Activated T-helper 1 cell treated with anti-CD3 and anti-CD28 coated beads, Interleukin-2, amount 50 U/mL, for 16 hours (primary cell): ENCODE measurements around the gene PHC2.

Source experiments
- DNase-seq, 2 donors: peaks; one replicate each; pipeline ENCODE4 v3.0.0-alpha.2; 2020; ENCODE audit warnings: low read depth in 1 of 2, low spot score in 1 of 2

PHC2 gene

DNA sequence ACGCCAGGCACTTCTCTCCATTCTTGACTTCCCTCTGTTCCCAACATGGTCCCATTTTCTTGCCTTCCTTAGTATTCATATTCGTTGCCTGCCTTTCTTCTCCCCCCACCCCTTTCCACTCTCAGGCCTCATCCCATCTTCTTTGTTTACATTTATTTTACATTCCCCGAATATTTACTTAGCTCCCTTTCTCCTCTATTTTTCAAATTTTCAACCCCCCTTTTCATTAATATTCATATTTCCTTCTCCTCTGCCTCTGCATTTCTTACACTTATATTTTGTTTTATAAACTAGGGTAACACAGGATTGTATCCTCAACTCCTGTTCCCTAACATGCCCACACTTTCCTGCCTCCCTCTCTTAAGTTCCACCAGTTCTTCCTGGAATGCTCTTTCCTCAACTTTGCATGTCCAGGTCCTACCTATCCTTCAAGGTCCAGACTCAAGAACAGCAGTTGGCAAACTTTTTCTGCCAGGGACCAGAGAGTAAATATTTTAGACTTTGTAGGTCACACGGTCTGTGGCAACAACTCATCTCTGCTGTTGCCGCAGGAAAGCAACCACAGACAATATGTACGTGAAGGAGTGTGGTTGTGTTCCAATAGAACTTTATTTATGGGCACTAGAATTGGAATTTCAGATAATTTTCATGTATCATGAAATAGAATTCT, 80.1 kb downstream of the PHC2 start:
- DNase-seq, result no peak

DNA sequence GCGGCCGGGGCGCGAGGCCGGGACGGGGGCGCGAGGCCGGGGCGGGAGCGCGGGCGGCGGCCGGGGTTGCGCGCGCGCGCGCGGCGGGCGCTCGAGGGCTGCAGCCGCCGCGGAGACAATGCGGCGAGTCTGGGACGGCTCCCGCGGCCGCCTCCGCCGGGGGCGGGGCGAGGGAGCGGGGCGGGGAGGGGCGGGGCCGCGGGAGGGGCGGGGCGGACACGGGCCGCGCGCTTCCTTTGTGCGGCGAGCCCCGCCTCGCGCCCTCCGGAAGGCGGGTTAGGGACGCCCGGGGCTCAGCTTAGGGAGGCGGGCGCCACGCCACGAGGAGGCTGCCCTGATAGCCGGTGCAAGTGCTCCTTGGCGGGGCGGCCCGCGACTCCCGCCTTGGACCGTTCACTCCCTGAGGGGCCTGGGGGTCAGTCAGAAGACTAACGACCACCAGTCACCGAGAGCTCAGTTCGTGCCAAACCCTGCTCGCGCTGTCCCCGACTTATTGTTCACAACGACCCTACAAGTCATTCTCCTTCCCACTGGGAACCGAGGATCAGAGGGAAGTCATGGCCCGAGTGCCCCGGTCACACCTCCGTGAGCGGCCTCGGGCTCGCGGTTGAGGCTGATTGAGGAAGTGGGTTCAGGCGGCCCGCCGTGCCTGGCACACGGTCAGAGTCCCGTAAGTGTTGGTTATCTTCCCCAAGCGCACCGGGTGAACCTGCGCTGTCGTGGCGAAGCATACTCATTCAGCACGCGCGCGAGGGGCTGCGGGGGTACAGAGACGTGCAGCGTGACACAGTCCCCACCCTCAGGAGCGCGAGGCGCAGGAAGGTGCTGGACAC, 80.9 kb downstream of the PHC2 start:
- peak; percentile 52 to 71 for DNase-seq

DNA sequence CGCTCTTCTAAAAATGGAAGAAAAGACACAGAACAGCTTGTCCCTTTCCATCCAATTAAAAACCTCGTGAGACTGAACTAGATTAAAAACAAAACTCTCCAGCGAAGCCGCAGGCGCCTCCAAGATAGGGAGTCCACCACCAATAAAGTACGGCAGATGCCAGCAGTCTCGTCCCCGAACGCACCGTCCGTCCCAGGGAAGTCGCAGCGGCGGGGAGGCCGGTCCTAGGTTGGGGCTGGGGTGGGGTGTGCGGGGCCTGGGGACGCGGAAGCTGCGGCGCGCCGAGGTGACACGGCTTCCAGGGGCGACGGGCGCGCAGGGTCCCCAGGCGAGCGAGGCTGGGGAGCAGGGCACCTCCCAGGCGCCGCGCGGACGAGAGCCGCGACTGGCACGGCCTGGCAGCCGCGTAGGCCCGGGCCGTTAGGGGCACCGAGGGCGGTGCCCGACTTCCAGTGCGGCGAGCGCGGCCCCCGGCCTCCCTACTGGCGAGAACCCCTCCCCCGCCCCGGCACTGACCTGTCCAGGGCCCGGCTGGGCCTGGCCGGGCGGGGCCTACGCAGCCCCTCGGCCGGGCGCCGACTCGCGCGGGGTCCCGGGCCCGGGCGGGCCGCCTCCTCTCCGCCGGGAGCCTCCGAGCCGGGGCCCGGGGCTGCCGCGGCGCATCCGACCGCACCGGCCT, 81.7 kb downstream of the PHC2 start:
- DNase-seq, result peak; percentile 14 to 24

DNA sequence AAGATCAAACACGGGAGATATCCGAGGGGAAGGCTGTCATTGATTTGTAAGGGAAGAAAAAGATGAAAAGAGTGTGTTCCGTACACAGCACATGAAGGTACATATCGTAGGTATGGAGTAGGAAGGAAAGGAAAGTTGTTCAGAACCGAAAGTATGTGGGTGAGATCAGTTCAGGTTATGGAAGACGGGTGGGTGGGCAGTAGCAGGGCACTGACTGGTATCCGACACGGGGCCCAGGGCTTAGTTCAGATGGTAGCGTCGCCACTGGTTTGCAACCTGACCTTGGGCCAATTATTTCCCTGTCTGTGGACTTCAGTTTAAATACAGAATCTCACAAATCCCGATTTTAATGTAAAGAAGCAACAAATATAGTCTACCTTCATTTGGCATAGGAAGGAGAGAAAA, 82.2 kb downstream of the PHC2 start:
- DNase-seq, result no peak

DNA sequence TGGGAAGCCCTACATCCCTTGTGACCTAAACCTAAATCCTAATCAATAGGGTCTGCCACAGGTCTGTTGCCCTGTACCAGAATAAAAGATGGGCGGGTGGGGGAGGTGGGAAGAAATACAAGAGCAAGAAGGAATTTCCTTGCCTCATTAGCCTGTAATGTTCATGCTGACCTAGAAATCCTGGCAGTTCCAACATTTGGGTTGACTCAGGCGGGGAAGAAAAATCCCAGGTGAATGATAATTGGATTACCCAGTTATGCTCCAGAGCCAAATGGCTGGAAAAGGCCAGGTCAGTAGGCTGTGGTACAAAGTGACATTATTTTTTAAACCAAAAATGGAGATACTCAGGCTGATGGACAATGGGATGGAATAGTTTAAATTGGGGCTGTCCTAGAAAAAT, 82.7 kb downstream of the PHC2 start:
- DNase-seq, result no peak

DNA sequence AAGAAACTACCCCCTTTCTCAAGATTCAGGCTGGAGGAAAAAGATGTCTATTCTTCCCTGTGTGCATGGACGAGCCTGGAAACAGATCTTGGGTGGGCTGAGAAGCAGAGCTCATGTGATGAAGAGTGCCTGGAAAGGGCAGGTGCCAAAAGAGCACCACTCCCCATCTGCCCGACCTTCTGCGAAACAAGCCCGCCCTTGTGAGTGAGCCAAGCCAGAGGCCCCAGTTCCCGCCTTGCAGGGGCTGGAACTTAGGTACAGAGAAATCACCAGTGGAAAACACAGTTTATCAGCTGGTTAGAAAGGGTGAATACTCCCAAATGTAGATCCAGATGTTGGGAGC, 83.3 kb downstream of the PHC2 start:
- DNase-seq, result no peak

DNA sequence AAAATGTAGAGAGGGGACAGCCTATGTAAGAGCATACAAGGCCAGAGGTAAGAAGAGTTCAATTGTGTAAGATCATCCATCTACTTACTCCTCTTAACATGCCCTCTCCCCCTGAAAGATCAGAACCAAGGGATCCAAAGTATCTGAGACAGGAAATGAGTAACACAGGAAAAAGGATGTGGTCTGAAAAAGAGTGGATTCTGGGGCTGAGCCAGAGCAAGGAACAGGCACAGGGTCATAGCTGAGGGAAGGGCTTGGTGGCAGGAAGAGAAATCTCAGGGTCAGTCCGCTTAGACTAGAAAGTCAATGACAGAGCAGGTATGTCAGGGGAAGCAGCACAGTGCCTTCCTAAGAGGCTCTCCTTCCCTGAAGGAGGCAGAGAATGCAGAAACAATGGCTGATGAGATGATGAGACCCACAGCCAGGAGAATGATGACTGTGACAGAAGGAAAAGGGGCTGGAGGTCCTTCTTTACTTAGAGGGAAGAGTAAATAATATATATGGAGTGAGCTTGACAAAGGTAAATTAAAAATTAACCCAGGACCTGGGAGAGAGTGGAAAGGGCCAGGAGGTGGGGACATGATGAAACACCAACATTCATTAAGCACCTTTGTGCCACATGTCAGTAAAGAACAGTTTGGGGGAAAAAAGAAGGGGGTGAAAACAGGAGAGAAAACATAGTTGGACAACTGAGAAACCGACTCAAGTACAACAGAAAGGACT, 83.8 kb downstream of the PHC2 start:
- no peak for DNase-seq

DNA sequence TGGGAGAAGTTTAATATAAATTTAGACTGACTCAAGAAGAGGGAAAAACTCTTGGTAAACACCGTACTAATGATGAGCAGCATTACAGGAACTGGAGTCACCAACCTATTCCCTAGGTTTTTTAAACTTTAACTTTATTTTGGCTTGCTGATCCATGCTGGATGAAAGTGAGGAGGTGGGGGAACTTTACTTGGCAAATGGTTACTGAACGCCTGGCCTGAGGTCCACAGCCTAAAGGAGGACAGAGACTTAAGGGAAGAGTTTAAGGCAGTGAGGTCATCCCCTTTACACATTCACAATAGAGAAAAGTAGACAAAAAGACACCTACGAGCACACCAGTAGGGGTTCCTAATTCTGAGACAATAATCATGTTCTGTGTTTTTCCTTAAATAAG, 84.4 kb downstream of the PHC2 start:
- DNase-seq, result no peak

DNA sequence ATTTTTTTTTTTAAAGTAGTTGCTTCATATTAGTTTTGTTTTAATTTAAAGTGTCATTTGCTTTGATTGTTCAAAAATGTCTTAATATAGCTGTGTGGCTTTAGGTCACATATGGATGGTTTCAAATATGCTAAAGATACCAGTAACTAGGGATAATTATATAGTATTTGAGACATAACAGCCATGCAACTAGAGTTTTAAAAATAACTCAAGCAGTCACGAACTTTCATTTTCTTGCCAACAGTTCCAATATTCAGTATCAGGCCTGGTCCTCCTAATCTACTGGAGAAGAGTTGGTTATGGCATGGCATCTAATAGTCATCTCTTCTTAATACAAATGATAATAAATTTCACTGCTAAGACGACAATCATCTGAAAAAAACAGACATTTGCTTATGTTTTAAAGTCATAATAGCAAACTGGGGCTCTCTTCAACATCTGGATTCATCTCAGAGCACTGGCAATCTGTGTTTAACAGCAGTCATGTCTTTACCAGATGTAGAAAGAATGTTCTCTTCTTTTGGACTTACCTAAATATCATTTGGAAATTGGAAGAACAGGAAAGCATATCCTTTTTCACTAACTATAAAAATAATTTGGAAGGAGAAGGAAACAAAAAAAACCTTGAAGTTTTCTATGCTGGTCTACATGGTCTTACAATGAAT, 85.9 kb downstream of the PHC2 start:
- no peak for DNase-seq

DNA sequence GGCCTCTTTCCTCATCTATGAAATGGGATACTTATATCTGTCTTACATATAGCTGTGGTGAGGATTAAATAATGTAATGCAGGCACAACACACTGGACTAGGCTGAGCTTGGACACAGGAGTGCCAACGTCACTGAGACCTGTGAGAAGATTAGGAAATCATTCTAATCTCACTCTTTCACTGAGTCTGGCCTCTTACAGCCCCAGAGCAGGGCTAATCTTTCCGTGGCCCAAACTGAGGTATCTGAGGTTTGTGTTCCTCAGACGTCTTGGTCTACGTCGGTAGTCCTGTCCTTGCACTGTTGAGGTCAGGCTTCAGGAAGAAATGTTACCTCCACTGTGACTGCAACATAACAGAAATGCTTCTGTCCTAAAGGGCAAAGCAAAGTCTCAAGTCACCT, 87.4 kb downstream of the PHC2 start:
- DNase-seq, result no peak

DNA sequence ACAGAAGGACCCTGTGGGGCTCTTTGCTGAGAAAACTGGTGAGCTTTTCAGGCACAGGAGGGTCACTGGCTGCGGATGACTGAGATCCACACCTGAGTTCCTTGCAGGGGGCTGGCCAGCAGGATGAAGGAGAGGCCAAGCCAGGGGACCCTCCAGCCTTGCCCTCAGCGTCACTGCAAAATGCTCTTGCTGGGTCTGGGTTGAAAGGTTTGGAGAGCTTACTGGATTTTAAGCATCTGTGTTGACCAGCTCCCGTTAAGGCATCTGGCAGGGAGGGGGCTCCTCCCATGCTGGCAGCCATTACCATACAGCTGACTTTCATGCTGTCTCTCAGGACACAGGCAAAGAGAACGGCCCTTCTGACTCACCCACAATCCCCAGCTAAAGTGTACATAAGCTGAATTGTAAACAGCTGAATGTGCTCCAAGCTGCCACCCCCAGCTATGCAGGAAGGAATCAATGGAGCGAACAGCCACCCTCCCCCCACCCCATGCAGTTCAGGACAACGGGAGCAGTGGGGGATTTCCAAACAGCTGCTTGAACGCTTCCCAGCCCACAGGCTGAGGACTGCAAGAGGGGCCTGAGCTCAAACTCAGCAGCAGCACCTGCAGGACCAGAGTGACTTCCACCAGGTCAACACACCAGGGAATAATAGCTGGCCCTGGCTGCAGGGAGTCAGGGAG, 88.7 kb downstream of the PHC2 start:
- no peak for DNase-seq

DNA sequence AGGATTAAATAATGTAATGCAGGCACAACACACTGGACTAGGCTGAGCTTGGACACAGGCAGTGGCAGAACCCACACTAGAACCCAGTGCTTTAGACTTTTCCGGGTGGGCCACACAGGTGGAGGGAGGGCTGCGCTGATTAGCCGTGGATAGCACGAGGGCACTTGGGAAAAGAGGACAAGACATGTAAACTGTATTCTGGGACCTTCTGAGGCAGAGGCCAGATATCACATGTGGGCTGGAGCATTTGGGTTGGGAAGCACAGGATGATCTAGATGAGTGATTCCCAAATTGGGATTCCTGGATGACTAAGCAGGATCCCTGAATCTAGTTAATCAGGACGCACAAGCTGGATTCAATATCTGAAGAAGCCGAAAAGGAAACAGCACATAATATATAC, 89.7 kb downstream of the PHC2 start:
- no peak for DNase-seq

DNA sequence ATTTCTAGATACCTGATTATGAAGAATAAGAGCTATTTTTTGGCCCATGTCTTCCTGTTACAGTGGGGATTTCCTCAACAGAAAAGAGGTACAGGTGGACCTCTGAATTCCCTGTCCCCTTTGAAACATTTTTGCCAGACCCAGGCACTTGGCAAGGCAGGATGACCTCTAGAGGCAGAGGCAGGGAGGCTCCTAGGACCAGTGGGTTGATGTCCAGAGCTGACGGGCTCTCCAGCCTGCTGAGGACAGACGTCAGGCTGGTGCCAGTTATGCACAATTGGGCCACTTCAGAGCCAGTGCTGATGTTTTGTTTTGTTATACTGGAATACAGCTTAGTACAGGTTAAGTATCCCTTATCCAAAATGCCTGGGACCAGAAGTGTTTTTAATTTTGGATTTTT, 91.5 kb downstream of the PHC2 start:
- DNase-seq, result no peak

DNA sequence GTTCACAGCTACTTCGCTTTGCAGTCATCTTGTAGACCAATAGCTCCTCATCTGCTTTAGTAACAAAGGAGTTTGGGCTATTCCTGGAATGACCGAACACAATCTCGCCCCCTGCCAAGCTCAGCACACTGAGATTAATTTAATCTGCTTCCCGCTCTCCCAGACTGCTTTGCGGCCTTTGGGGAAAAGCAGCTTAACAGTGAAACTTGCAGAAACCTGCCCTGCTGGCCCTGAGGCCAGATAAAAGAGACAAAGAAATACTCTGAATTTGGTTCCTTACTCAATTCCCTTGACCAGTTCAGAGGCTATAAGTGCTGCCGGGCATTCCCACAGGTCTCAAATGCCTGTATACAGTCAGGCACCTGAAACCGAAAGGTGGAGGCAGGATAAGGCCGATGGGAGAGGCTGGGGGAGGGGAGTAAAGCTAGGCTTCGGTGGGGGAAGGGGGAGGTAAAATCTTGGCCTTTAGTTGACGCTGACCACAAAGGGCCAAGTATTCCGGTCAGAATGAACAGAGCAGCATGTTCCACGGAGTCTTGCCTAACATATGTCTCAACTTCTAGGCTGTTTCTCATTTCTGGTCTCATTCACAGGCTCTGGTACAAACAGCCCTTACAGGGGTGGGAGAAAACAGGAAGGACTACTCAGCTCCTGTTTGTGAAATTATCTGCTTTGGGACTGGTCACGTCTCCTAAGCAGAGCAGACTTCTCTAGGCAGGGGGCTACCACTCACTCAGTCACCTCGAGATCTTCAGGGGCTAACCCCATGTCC, 92.3 kb downstream of the PHC2 start:
- DNase-seq, result no peak

DNA sequence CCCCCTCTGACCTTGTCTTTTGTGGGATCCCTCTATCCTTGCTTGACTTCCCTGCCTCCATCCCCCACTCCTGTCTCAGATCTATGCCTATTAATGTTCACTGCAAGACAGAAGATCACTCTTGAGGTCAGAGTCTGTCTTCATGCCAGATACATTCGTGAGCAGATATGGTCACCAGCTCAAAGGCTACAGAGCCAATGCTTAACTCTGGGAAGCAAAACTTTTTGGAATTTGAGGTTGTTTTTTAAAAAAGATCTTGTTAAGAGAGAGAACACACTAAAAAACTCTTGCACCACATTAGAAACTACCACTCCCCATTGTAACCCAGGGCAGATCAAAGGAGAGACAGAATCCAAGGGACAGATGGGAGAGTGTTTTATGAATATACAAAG, 92.9 kb downstream of the PHC2 start:
- no peak for DNase-seq

DNA sequence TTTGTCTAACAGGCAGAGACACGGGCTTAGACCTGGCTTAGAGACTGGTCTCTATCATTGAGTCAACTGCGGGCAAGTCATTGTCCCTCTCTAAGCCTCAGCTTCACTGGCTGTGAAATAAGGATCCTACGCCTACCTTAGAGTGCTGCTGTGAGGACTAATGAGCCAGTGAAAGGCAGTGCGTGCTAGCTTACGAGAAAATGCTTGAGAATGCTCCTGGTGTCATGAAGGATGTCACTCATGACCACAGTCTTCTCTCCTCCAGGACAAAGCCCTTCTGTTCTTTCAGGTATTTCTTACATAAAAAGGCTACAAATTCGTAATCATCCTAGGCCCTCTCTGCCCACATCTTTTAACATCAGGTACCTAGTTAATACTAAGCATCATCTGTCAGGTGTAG, 93.5 kb downstream of the PHC2 start:
- DNase-seq, result no peak

DNA sequence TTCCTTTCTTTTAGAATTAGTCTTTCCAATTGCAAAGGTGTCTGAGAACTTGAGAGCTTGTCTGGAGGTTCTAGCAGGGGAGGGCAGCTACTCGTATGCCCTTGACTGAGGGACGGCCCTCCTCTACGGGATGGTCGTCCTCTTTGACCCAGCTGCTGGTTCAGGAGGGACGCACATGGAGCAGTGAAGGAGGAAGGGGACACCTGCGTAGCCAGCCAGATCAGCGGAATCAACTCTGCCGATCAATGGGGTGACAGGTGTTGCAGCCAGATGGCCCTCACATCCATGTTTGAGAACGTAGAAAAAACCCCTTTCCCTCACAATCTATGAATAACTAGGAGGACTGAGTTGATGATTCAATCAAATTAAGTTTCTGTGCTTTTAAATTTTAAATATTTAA, 94.3 kb downstream of the PHC2 start:
- DNase-seq, result no peak

DNA sequence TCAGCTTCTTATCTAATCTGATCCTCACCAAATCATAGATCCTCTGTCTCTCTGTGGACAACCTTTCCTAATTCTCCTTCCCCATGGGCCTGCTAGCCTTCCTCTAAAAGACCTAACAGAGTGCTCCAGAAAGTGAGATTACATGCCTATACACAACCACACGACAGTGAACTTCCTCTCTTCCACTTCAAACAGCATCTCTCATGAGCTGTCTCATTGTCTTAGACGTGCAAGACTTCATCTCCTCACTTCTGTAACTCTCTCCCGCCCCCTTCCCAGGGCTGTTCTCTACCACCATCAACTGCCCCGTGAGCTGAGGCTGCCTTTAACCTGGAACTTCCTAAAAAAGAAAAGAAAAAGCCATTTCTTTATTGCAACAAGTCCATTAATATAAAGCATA, 95.9 kb downstream of the PHC2 start:
- DNase-seq, result no peak

DNA sequence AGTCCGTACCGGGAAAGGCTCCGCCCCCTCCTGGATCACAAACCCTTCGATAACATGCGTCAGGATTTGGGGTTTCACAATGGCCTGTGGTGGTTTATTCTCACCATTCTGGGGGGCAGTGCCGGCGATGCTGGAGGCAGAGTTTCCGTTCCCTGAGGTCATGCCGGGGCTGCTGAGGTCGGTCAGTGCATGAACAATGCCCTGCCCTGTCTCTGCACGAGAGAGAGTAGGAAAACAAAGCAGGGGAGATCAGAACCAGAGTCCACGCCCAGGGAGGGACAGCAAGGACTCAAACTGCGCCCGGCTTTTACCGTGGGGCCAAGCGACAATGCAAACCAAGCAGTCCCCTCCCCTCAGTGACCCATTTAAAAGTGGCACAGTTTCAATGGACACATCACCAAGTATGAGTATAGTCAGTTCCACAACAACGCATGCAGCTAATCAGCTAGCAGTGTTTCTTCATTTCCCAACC, 96.8 kb downstream of the PHC2 start:
- no peak for DNase-seq

DNA sequence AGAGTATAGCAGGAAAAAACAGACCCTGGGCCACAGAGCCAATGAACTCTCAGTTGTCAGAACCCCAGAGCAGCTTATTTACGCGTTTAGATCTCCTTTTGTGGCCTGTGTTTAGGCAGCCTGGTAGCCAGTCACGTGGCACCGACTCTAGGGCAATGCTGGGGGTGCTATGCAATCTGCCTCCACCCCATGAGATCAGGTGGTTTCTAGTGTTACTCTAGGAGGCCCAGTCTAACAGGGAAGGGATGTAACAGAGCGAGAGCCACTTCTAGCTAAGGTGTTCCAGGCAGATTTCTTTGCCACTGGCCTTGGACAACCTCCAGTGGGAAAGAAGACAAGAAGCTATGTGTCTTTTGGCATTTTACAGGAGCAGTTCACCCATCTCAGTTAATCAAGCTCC, 98.0 kb downstream of the PHC2 start:
- no peak for DNase-seq
